Urothelium cell line (cell line): ENCODE results near the gene COX6A2.

Source experiments
- DNase-seq: peaks from one replicate; pipeline ENCODE4 v3.0.0; 2011; ENCODE audit warnings: low spot score, mixed read lengths
- FAIRE-seq: peaks from 2 replicates; lab custom pipeline; 2011; peaks lifted over from hg19 to GRCh38; lab: Jason Lieb, UNC

The COX6A2 gene

DNA sequence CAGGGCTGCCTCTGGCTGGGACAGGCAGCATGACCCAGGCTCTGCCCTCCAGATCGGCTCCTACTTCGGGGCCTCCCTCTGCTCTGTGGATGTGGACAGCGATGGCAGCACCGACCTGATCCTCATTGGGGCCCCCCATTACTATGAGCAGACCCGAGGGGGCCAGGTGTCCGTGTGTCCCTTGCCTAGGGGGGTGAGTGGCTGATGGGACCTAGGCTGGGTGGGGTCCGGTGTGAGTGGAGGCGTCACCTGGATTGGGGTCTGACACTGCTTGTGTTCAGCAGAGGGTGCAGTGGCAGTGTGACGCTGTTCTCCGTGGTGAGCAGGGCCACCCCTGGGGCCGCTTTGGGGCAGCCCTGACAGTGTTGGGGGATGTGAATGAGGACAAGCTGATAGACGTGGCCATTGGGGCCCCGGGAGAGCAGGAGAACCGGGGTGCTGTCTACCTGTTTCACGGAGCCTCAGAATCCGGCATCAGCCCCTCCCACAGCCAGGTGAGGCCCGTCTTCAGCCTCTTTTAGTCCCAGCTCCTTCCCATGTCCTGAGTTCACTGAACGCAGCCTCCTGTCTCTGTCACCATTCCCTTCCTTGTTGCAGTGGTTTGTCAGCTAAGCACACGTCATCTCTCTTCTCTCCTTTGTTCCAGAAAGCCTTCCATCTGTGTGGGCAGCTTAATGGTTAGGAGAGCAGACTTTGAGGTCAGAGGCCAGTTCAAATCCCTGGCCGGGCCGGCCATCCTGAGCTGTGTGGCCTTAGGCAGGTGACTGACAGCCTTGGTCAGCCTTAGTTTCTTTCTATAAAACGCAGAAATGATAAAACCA, 16.9 kb downstream of the COX6A2 start:
- DNase-seq (no peak), FAIRE-seq (no peak)

DNA sequence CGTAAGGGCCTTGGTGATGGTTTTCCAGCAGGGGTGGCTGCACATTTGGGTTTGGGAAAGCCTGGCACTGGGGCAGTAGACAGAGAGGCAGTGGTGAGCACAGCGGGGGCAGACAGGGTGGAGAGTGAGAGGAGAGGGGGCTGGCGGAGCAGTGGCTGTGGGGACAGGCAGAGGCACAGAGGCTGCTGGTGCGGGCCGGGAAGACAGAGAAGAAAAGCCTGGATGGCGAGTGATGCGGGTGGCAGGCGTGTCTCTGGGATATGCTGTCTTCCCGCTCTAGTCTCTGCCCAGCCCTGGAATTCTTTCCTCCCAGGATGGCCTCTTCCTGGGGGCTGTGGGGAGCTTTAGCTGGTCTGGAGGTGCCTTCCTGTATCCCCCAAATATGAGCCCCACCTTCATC, 18.1 kb downstream of the COX6A2 start:
- FAIRE-seq, result no peak
- no peak for DNase-seq

DNA sequence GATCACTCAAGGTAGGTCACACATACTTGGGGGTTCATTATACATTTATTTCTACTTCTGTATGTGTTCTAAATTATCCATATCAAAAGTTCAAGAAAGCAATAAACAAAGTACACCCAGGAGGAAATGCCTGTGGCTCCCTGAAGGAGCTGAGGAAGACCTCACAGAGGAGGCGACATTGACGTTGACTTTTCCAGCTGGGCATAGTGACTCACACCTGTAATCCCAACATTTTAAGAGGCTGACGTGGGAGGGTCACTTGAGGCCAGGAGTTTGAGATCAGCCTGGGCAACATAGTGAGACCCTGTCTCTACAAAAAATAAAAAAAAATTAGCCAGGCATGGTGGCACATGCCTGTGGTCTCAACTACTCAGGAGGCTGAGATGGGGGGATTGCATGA, 18.7 kb downstream of the COX6A2 start:
- peak; percentile 57 for DNase-seq
- no peak for FAIRE-seq

DNA sequence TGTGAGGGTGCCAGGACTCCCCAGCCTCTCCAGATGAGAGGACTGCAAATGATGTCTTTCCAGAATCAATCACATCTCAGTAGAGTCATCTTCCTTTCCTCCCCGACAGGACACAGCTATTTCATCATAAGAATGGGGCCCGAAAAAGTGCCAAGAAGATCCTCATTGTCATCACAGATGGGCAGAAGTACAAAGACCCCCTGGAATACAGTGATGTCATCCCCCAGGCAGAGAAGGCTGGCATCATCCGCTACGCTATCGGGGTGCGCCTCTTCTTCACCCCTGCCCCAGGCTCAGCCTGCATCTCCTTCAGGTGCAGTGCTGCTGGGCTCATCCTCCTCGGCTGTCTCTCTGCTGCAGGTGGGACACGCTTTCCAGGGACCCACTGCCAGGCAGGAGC, 20.8 kb downstream of the COX6A2 start:
- FAIRE-seq (no peak), DNase-seq (no peak)

DNA sequence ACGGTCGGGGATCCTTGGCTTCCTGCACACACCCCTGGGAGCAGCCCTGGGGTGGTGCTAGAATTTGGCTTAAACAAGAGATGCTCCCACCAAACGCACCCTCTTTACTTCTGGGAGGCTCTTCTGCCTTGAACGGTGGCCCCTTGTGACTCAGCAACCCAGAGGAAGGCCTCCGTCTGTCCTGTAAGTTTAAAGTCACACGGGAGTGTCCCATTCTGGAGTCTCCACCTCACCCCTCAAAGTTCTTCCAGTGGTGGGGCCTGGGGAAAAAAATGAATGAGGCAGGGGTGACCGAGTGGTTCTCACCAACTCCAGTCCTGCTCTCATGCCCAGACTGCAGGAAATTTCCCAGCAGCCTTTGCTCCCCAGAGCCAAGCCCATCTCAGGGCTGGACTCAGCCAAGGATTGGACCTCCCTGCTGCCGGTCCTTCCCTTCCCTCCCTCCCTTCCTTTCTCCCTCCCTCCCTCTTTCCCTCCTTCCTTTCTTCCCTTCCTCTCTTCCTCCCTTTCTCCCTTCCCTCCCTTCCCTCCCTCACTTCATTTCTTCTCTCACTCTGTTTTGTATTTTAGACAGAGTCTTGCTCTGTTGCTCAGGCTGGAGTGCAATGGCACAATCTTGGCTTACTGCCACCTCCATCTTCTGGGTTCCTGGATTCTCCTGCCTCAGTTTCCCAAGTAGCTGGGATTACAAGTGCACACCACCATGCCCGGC, 23.7 kb downstream of the COX6A2 start:
- FAIRE-seq (peak; percentile 65), DNase-seq (peak; percentile 86)

DNA sequence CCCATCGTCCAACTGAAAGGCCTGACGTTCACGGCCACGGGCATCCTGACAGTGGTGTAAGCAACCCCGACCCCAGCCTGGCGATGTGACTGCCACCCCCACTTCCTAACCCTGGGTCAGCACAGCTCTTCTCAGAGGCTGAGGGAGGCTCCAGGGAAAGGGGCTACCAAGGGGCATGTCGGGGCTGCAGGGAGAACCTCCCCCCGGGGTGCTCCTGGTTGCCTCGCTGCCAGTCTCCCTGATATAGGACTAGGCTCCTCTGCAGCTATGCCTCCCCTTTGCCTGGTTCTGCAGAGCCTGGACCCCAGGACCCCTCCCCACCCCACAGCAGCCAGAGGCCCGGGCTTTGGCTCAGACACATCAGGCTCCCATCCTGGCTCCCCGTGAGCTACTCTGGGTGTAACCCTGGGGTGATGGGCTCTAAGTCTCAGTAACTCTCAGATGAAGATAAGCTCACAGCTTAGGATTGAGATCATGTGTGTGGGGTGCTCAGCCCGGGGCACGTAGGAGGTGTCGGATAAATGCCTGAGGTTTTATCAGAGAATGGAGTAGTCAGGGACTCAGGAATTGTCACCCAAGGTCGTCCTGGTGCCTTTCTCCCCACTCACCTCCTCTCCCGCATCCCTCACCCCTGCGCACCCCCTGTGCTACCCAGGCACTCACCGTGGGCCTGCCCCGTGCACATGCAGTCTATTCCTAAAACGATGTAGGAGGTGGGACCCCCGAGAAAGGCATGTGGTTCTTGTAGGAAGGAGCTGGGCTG, 24.4 kb downstream of the COX6A2 start:
- FAIRE-seq (no peak), DNase-seq (no peak)

DNA sequence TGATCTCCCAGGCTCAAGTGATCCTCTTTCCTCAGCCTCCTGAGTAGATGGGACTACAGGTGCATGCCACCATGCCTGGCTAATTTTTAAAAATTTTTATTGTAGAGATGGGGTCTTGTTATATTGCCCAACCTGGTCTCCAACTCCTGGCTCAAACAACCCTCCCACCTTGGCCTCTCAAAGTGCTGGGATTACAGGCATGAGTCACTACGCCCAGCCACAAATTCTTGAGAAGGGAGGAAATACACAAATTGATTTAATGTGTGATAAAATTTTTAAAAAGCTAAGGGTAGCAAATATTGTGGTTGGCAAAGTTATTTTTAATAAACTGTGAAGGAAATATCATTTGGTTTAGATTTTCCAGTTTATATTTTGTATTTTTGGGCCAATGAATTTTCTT, 25.5 kb downstream of the COX6A2 start:
- DNase-seq (no peak), FAIRE-seq (no peak)

DNA sequence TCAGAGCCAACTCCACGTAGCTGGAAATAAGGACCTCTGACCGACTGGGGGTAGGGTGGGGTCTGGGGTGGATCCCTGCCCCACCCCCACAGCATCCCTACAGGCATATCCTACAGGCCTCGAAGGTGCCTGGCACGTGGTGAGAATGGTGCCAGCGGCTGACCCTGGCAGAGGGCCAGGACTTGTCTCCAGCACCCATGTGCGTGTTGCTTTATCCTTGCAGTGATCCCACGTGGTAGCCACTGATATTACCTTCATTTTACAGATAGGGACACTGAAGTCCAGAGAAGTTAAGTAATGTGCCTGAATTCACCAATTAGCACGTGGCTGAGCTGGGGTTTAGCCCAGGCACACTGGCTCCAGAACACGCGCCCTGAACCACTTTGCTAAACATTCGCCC, 26.7 kb downstream of the COX6A2 start:
- FAIRE-seq, result no peak
- DNase-seq, result no peak

DNA sequence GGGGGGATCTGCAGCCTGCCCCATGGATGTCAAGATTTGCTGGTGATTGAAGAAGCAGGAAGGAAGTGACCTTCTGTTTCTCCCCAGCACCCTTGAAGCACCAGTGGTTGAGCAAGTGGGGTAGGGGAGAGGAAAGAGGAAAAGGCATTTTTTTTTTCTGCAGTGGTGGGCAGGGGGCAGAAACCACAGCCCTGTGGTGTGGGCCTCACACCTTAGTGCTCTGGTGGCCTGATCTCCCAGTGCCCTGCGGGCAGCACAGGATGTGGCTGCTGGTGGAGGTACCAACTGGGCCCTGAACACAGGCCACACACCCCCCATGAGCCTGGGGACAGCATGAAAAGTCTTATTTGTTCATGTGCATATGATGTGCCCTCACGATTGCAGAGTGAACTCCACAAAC, 28.0 kb downstream of the COX6A2 start:
- no peak for FAIRE-seq
- DNase-seq, result no peak

DNA sequence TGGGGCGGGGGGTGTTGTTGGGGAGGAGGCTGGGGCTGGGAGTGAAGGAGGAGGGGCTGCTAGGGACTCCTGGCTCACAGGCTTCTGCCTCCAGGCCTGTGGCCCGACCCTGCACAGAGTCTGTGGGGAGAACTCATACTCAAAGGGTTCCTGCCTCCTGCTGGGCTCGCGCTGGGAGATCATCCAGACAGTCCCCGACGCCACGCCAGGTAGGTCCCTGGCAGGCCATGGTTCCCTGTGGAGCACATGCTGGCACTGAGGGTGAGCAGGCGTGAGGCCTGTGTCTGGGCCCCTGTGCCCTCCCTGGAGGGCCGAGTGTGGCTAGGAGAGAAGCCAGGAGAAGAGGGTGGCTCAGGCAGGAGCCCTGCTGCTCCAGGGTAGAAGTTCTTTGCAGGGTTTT, 30.5 kb downstream of the COX6A2 start:
- FAIRE-seq (no peak), DNase-seq (no peak)

DNA sequence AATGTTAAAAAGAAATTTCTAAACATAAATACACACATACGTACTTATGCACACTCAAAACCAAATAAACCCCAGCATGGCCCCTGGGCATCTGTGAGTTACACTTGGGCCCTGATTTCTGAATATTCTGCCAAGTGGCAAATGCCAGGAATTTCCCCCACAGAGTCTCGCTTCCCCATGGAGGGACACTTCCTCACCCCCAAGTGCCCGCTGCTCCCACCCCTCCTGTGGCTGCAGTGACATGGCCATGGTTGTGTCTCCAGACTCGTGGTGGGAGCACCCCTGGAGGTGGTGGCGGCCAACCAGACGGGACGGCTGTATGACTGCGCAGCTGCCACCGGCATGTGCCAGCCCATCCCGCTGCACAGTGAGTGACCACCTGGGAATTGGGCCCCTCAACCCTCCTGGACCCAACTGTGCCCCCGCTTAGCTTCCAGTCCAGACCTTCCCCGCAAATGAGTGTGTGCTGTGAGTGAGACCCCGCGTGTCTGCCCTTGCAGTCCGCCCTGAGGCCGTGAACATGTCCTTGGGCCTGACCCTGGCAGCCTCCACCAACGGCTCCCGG, 31.0 kb downstream of the COX6A2 start:
- FAIRE-seq, result no peak
- DNase-seq, result no peak

DNA sequence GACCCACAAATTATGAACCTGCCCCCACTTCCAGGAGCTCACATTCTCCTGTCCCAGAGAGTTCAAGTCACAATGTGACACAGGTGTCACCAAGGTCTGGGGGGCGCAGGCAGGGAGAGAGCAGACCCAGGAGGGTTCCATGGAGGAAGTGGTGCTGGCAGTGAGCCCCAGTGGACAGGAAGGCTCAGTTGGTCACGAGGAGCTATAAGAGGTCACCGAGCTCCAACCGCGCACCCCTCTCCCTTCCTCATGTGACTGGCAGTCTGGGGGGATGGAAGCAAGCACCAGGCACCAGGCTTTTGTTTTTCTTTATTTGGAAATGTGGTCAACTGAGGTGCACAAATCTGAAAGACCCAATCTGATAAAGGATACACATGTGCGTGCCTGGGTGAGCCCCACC, 32.5 kb downstream of the COX6A2 start:
- FAIRE-seq (no peak), DNase-seq (no peak)

DNA sequence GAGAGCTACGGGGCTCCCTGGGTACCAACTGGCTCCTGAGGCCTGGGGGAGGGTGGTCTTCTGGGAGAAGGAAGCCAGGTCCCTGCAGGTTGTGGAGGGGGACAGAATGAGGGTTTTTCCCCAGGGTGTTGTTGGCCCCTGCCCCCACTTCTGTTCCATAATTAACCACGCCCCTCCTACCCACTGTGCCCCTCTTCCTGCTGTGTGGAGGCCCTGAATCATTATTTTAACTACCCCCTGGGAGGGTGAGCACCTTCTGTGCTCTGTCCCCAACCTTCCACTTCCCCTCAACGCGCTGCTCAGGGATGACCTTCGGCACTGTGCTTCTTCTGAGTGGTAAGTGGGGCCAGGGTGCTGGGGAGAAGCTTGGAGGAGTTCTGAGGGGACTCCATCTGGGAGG, 35.1 kb downstream of the COX6A2 start, which contains the start of gene ITGAD:
Gene ITGAD, plus strand, starts transcription at position 280 of the 400 bp plus-strand sequence. Its CDS starts 26 bp downstream, at position 306.
- FAIRE-seq (no peak), DNase-seq (no peak)

DNA sequence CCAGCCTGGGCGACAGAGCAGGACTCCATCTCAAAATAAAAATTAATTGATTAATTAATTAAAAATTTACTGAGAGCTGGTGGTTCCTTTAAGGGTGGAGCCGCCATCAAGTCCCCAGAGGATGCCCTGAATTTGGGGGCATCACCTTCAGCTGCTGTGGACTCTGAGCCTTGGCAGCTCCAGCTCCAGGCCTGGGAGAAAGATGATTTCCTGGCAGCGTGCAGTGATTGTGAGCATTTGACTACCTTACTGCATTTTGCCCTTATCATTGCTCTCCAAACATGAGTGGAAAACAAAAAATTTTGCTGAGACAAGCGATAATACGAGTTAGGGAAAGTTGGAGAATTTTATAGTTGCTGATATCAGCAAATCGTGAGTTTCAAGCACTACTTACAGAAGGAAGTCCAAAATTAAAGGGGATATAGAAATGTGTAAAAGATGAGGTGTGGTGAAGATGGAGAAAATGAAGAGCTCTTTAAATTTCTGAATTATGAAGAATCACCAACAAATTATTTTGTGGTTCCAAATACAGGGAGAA, 37.6 kb downstream of the COX6A2 start:
- FAIRE-seq, result no peak
- no peak for DNase-seq

DNA sequence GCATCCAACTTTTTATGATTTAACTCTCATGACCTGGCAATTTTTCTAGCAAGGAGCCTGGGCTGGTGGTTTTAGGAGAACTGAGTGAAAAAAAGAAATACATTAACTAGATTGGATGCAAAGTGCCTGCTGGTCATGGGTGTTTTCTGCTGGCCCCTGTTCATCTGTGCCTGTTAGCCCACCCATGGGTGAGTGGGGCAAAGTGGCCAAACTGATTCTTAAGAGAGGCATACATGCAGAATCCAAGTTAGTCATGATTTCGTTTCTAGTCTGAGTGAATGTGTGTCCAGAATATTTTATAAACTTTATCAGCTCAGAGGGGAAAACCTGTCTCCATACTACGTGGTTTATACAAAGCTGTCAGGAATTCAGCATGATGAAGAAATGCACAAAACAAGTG, 39.6 kb downstream of the COX6A2 start:
- FAIRE-seq, result no peak

DNA sequence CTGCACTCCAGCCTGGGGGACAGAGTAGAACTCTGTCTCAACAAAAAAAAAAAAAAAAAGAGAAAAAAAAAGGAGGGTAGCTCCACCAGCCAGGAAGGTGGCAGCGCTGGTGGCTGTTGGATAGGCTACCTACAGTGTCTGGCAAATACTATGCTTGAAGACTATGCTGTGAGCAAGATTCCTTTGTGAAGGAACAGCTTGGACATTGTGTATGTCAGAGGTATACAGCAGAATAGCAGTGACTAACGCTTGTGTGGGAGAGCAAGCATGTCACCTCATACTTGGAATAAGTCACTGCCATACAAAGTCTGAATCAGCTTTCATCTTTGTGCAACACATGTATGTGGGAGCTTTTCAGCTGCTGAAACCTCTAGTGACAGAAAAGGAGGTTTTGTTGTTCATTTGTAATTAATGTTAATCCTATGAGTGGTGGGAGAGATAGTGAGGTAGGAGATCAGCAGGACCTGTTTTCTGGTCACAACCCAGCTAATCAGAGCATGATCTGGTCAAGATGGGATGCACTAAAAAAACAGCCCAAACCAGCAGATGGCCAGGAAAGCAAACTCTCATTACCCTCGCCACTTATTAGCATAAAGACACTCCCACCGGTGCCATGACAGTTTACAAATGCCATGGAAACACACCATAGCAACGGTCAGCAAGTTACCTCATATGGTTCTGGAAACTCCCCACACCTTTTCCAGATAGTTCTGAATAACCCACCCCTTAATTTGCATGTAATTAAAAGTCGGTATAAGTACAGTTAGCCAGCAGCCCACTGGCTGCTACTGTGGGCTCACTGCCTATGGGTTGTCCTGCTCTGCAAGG, 41.8 kb downstream of the COX6A2 start:
- DNase-seq, result peak; percentile 61

More for the DNA sequence above, 39.6 kb downstream of the COX6A2 start:
- DNase-seq, result no peak

DNA sequence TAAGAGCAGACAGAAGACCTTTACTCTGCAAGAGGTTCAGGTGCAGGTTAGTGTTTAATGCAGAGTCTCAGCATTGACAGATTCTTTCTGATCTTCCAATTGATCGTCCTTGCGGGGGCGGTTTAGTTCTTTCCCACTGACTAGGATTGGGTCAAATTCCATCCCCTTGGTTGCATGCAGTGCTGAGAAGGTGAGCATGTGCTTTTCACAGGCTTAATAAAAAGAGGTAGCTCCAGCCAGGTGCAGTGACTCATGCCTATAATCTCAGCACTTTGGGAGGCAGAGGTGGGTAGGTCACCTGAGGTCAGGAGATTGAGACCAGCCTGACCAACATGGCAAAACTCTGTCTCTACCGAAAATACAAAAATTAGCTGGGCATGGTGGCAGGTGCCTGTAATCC, 42.5 kb downstream of the COX6A2 start:
- no peak for DNase-seq
- no peak for FAIRE-seq

More for the DNA sequence above, 41.8 kb downstream of the COX6A2 start:
- no peak for FAIRE-seq

DNA sequence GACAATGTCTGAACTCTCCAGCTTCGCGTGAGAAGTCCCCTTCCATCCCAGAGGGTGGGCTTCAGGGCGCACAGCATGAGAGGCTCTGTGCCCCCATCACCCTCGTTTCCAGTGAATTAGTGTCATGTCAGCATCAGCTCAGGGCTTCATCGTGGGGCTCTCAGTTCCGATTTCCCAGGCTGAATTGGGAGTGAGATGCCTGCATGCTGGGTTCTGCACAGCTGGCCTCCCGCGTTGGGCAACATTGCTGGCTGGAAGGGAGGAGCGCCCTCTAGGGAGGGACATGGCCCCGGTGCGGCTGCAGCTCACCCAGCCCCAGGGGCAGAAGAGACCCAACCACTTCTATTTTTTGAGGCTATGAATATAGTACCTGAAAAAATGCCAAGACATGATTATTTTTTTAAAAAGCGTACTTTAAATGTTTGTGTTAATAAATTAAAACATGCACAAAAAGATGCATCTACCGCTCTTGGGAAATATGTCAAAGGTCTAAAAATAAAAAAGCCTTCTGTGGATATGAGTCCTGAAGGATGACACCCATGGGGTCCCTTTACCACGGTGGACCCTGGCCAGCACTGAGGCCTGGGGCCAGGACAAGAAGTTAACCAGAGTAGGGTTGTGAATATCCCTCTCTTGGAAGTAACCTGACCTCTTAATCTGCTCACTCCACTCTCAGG, 45.5 kb downstream of the COX6A2 start:
- FAIRE-seq, result no peak
- peak; percentile 41 for DNase-seq

DNA sequence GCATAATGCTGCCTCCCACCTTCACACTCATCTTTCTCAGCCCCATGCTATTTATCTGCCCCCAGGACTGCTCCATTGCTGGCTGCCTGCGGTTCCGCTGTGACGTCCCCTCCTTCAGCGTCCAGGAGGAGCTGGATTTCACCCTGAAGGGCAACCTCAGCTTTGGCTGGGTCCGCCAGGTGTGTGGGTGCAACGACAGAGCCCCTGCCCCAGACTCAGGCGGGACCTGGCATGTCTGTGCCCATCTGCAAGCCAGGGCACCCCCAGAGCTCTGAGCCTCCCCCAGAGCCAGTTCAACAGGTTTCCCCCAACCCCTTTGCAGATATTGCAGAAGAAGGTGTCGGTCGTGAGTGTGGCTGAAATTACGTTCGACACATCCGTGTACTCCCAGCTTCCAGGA, 48.0 kb downstream of the COX6A2 start:
- DNase-seq (no peak), FAIRE-seq (no peak)
